H1 (cell line): Measurements from ENCODE around the gene NUB1. TPM values are rescaled to one million over a fixed set of nuclear protein-coding genes. Genes with fewer than 3 reads are reported as not detected.

ENCODE experiments used
- CTCF ChIA-PET: fragments of 300-600 bp; sonication (Branson Sonifier 250); formaldehyde crosslinking; loops from one replicate; lab custom pipeline; 2021; ENCODE audit not compliant: partially characterized antibody; lab: Charles Lee
- POLR2A ChIA-PET: fragments of 300-600 bp; sonication (Branson Sonifier 250); formaldehyde crosslinking; loops from one replicate; lab custom pipeline; 2021; ENCODE audit warnings: inconsistent platforms; ENCODE audit not compliant: partially characterized antibody; lab: Charles Lee
- DNase-seq, 2 experiments: peaks; one replicate each; pipeline versions ENCODE4 v3.0.0 to v3.0.0-alpha.2; 2010 to 2022; ENCODE audit warnings: low spot score in 2 of 2, low read depth in 1 of 2, mixed read lengths in 1 of 2
- FAIRE-seq: peaks from 2 replicates; lab custom pipeline; 2011; peaks lifted over from hg19 to GRCh38; lab: Jason Lieb, UNC
- H2AFZ ChIP-seq: 2 replicates; pipeline ENCODE4 v1.8.1; 2012; ENCODE audit warnings: low read length, inconsistent platforms
- H2AK5ac ChIP-seq: 2 replicates; pipeline ENCODE4 v1.6.1; 2013; ENCODE audit warnings: low read depth, low read length
- H2BK120ac ChIP-seq: replicated peaks from 2 replicates; pipeline ENCODE3; 2013; ENCODE audit warnings: low read depth, low read length, inconsistent platforms
- H2BK12ac ChIP-seq: 2 replicates; pipeline ENCODE4 v1.6.1; 2013; ENCODE audit warnings: low read depth, low read length
- H2BK15ac ChIP-seq: 2 replicates; pipeline ENCODE4 v1.6.1; 2013; ENCODE audit warnings: low read length
- H2BK20ac ChIP-seq: 2 replicates; pipeline ENCODE4 v1.6.1; 2013; ENCODE audit warnings: low read length
- H2BK5ac ChIP-seq: 2 replicates; pipeline ENCODE4 v1.6.1; 2013; ENCODE audit warnings: low read depth, low read length
- H3K14ac ChIP-seq: 2 replicates; pipeline ENCODE4 v1.6.1; 2013; ENCODE audit warnings: inconsistent platforms; ENCODE audit not compliant: insufficient read length
- H3K18ac ChIP-seq: 2 replicates; pipeline ENCODE4 v1.6.1; 2013; ENCODE audit warnings: low read length; ENCODE audit errors: extremely low read depth
- H3K23ac ChIP-seq: 2 replicates; pipeline ENCODE4 v1.6.1; 2013; ENCODE audit warnings: inconsistent platforms; ENCODE audit not compliant: insufficient read length
- H3K23me2 ChIP-seq: 2 replicates; pipeline ENCODE4 v1.6.1; 2013; ENCODE audit warnings: low read depth, low read length
- H3K27ac ChIP-seq: 2 replicates; pipeline ENCODE4 v1.6.1; 2011; ENCODE audit warnings: low read depth, low read length, inconsistent platforms
- H3K27me3 ChIP-seq, 4 experiments: replicated peaks in 1 of 4; 1 replicate in 1 of 4; 2 replicates in 3 of 4; pipeline versions ENCODE4 v1.6.1 to v1.8.1; 2011 to 2013; ENCODE audit warnings: low read length in 3 of 4, mild to moderate bottlenecking in 3 of 4, inconsistent platforms in 2 of 4, mixed read lengths in 2 of 4, moderate library complexity in 1 of 4; ENCODE audit not compliant: control insufficient read depth in 3 of 4, insufficient read depth in 3 of 4; ENCODE audit errors: extremely low read depth in 1 of 4
- H3K36me3 ChIP-seq, 4 experiments: 2 replicates each; pipeline versions ENCODE4 v1.6.1 to v1.8.1; 2011 to 2013; ENCODE audit warnings: mild to moderate bottlenecking in 4 of 4, low read length in 3 of 4, moderate library complexity in 2 of 4, control low read depth in 1 of 4, inconsistent platforms in 1 of 4; ENCODE audit not compliant: insufficient read depth in 4 of 4, control insufficient read depth in 2 of 4
- H3K4ac ChIP-seq: replicated peaks from 2 replicates; pipeline ENCODE3; 2013; ENCODE audit warnings: low read length, low read depth, mixed read lengths, inconsistent platforms; ENCODE audit not compliant: insufficient read length
- H3K4me1 ChIP-seq, 4 experiments: replicated peaks in 1 of 4; 1 replicate in 1 of 4; 2 replicates in 3 of 4; pipeline versions ENCODE4 v1.6.1 to v1.8.1; 2011 to 2013; ENCODE audit warnings: low read length in 3 of 4, inconsistent platforms in 2 of 4, mixed read lengths in 1 of 4; ENCODE audit not compliant: insufficient read depth in 4 of 4, control insufficient read depth in 3 of 4
- H3K4me2 ChIP-seq, 2 experiments: 2 replicates each; pipeline versions ENCODE4 v1.6.1 to v1.8.1; 2011 to 2013; ENCODE audit warnings: low read depth in 2 of 2, low read length in 2 of 2, control low read depth in 1 of 2, inconsistent platforms in 1 of 2, mild to moderate bottlenecking in 1 of 2; ENCODE audit not compliant: insufficient read depth in 1 of 2
- H3K4me3 ChIP-seq, 4 experiments: fragments of 200-600, 300-600 bp in 1 of 4; sonication (generic), shearing (Covaris generic), sonication (Bioruptor Twin) in 1 of 4; 2 replicates each; pipeline versions ENCODE4 v1.5.1 to v1.8.1; 2011 to 2016; ENCODE audit warnings: low read length in 4 of 4, low read depth in 3 of 4, control low read depth in 2 of 4, inconsistent platforms in 2 of 4, mild to moderate bottlenecking in 2 of 4, mixed read lengths in 1 of 4, moderate library complexity in 1 of 4; ENCODE audit not compliant: insufficient read depth in 2 of 4; ENCODE audit errors: extremely low read depth in 1 of 4
- H3K56ac ChIP-seq: replicated peaks from 2 replicates; pipeline ENCODE3; 2013; ENCODE audit warnings: low read depth, mild to moderate bottlenecking, mixed read lengths, low read length, inconsistent platforms; ENCODE audit not compliant: insufficient read length
- H3K79me1 ChIP-seq: 2 replicates; pipeline ENCODE4 v1.6.1; 2013; ENCODE audit warnings: low read depth, low read length, control low read depth
- H3K79me2 ChIP-seq, 2 experiments: 2 replicates each; pipeline versions ENCODE4 v1.6.1 to v1.8.1; 2012 to 2013; ENCODE audit warnings: low read length in 2 of 2, mild to moderate bottlenecking in 2 of 2, inconsistent platforms in 1 of 2; ENCODE audit not compliant: insufficient read depth in 2 of 2, control insufficient read depth in 1 of 2
- H3K9ac ChIP-seq, 4 experiments: replicated peaks in 1 of 4; 1 replicate in 1 of 4; 2 replicates in 3 of 4; pipeline versions ENCODE4 v1.6.1 to v1.8.1; 2011 to 2013; ENCODE audit warnings: low read depth in 3 of 4, low read length in 3 of 4, control low read depth in 2 of 4, mild to moderate bottlenecking in 2 of 4, moderate library complexity in 2 of 4, inconsistent platforms in 1 of 4; ENCODE audit errors: extremely low read depth in 1 of 4
- H3K9me3 ChIP-seq, 2 experiments: 2 replicates each; pipeline versions ENCODE4 v1.6.1 to v1.8.1; 2012 to 2013; ENCODE audit warnings: mild to moderate bottlenecking in 2 of 2, moderate library complexity in 2 of 2, control low read depth in 1 of 2, inconsistent platforms in 1 of 2, low read depth in 1 of 2, low read length in 1 of 2, mixed read lengths in 1 of 2; ENCODE audit not compliant: insufficient read depth in 2 of 2
- H4K20me1 ChIP-seq, 2 experiments: replicated peaks in 1 of 2; 2 replicates each; pipeline versions ENCODE3 to v1.8.1; 2011 to 2013; ENCODE audit warnings: inconsistent platforms in 2 of 2, low read length in 2 of 2, mild to moderate bottlenecking in 1 of 2; ENCODE audit not compliant: insufficient read depth in 2 of 2, control insufficient read depth in 1 of 2
- H4K5ac ChIP-seq: 2 replicates; pipeline ENCODE4 v1.6.1; 2013; ENCODE audit warnings: low read length, low read depth, mixed read lengths, inconsistent platforms; ENCODE audit not compliant: insufficient read length
- H4K8ac ChIP-seq: 2 replicates; pipeline ENCODE4 v1.8.0; 2013; ENCODE audit warnings: mild to moderate bottlenecking, moderate library complexity, low read length, inconsistent platforms; ENCODE audit not compliant: insufficient read depth; ENCODE audit errors: extremely low read depth
- H4K91ac ChIP-seq: replicated peaks from 2 replicates; pipeline ENCODE3; 2013; ENCODE audit warnings: low read length, mixed read lengths, inconsistent platforms; ENCODE audit not compliant: insufficient read length
- CEBPB ChIP-seq: IDR thresholded peaks from 2 replicates; pipeline ENCODE4 v1.6.1; 2012; ENCODE audit warnings: low read depth, low read length
- GABPA ChIP-seq: IDR thresholded peaks from 2 replicates; pipeline ENCODE4 v1.6.1; 2011; ENCODE audit warnings: mild to moderate bottlenecking, low read length, moderate library complexity, borderline replicate concordance; ENCODE audit not compliant: insufficient read depth
- RAD21 ChIP-seq, 2 experiments: IDR thresholded peaks in 1 of 2; conservative IDR thresholded peaks in 1 of 2; 2 replicates each; pipeline ENCODE4 v1.6.1; 2011; ENCODE audit warnings: low read depth in 2 of 2, low read length in 2 of 2, improper control_type of control experiment in 1 of 2, inconsistent platforms in 1 of 2, mild to moderate bottlenecking in 1 of 2, moderate library complexity in 1 of 2
- WGBS, 2 experiments: shearing (Covaris generic) in 1 of 2; methylation state at CpG; one replicate each; pipeline versions ENCODE4 v1.1.6 to v1.1.7; 2013 to 2015; ENCODE audit warnings: low lambda C conversion rate in 2 of 2, mixed read lengths in 2 of 2, inconsistent platforms in 1 of 2, low coverage in 1 of 2, missing lambda C conversion rate in 1 of 2; ENCODE audit not compliant: insufficient replicate concordance in 2 of 2, insufficient coverage in 1 of 2, insufficient read length in 1 of 2; ENCODE audit errors: extremely low coverage in 1 of 2, missing lambda C conversion rate in 1 of 2; 5-methylcytosine and 5-hydroxymethylcytosine counted together
- polyA plus RNA-seq, 7 experiments: library from polyadenylated mRNA; depleted of rRNA in 3 of 7; stranded (reverse) in 5 of 7; unstranded in 2 of 7; fragments of >200 nt in 5 of 7; fragments of 200-250 nt in 2 of 7; gene quantifications; 1 replicate in 5 of 7; 2 replicates in 1 of 7; 4 replicates in 1 of 7; pipeline versions ENCODE4 v1.2.1 to v1.2.3, GENCODE V29; 2011 to 2013; ENCODE audit warnings: missing spikeins in 2 of 7, mixed read lengths in 2 of 7
- total RNA-seq: library from RNA; stranded (reverse); fragmentation: NEBNext Ultra II Directional; extraction: Animal tissue kit (Norgen Biotek cat#: 25700); gene quantifications from 2 replicates; pipeline ENCODE4 v1.2.1, GENCODE V29; 2021

NUB1 gene
- total and polyA plus RNA-seq, 2 of the 8 experiments (the other 6 are each of a cell fraction or from before 2014, with no cell fraction given) = 22.1 to 43.5 TPM

DNA sequence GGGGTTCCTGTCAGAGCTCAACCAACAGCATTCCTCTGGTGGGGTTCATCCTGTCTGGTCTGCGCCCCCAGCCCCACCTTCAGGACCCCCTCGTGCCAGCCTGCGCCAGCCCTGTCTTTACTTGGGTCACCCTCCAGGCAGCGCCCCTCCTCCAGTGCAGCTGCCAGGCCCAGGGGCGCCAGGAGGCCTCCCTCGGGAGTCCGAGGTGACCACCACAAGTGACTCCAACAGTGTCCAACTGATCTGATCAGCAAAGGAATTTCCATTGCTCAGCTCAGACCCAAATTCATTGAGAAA, 57.6 kb downstream of the NUB1 start:
- Histone ChIP-seq H3K4me3 (no peak overlapping the region), H3K9ac (no peak overlapping the region), H3K18ac (no peak overlapping the region), H2BK20ac (no peak overlapping the region), H3K79me1 (no peaks in the 10 kb centered on the region), H2AK5ac (no peak overlapping the region), H3K4me1 (peaks cover 0 to 20% (median 11%) of the 10 kb centered on the region in 4 experiments), H3K79me2 (no peaks in the 10 kb centered on the region), H2BK15ac (no peak overlapping the region), H3K27ac (no peak overlapping the region), H4K20me1 (peaks cover 0 to 5% of the 10 kb centered on the region in 2 experiments), H2BK5ac (no peak overlapping the region), H3K9me3 (no peaks in the 10 kb centered on the region), H4K5ac (no peak overlapping the region), H3K56ac (no peak overlapping the region), H3K23me2 (peaks cover 7% of the 10 kb centered on the region; the same call in 1 of the 2 replicates), H3K4me2 (no peak overlapping the region), H2BK120ac (no peak overlapping the region), H3K27me3 (no peaks in the 10 kb centered on the region), H2BK12ac (no peak overlapping the region), H4K8ac (no peak overlapping the region), H3K14ac (no peak overlapping the region), H2AFZ (no peak overlapping the region), H3K23ac (no peak overlapping the region), H3K36me3 (peaks cover 0 to 7% (median 1%) of the 10 kb centered on the region in 4 experiments; a peak in 2 of 8 replicates), H3K4ac (no peak overlapping the region), H4K91ac (no peak overlapping the region)
- TF ChIP-seq GABPA = no peak
- no peak for TF ChIP-seq CEBPB
- TF ChIP-seq RAD21 (IDR thresholded peaks at IDR 0.05 in 1 of 2, conservative IDR thresholded peaks at IDR 0.05 in 1 of 2; ENCODE audit: low read depth in 2 of 2, low read length in 2 of 2) = no peak
- WGBS, 2 experiments = 100% methylated on average over 7 of the region's 7 CpGs; no CpG with 5 or more reads in 1 of the 2 experiments
- FAIRE-seq (no peak), DNase-seq (no peak)
- ChIA-PET POLR2A (interaction anchor here (1.2 to 1.4 kb wide), 2 partner anchors 19 to 42 kb away, joined by 3 to 4 read pairs; no protein-coding TSS in a partner anchor), CTCF (interaction anchor here (0.8 to 6.6 kb wide), 10 partner anchors 9 to 361 kb away, joined by 3 to 32 read pairs (median 4); partner anchors contain the start of gene CRYGN)
